K562 (cell line): Measurements from ENCODE around the gene FOSL1. TPM values are rescaled to one million over a fixed set of nuclear protein-coding genes. Genes with fewer than 3 reads are reported as not detected.

Source experiments
- ATAC-seq: fragments of 200-7000 bp; cut with Tn5 transposase; 3 replicates; pipeline ENCODE4 v1.9.1; 2020; ENCODE audit warnings: moderate library complexity
- BruUV-seq: library from RNA; stranded (reverse); fragments of 400-500 nt; replicated peaks from 2 replicates; lab custom pipeline; 2021; lab: Mats Ljungman, UMichigan
- CTCF ChIA-PET: fragments of 300-600 bp; formaldehyde crosslinking; extraction: SDS; loops from one replicate; lab custom pipeline; 2021; ENCODE audit warnings: low intra/inter-chr PET ratio; lab: Yijun Ruan, JAX
- POLR2A ChIA-PET: fragments of 300-600, 350-650 bp; sonication (Branson Sonifier 250); formaldehyde crosslinking; extraction: SDS; loops from one replicate; lab custom pipeline; 2021; ENCODE audit warnings: antibody characterized with exemption, inconsistent platforms; lab: Yijun Ruan, JAX
- DNase-seq, 4 experiments: peaks; one replicate each; pipeline versions ENCODE4 v3.0.0 to v3.0.0-alpha.2; 2011 to 2018; ENCODE audit warnings: low spot score in 3 of 4, mixed read lengths in 3 of 4; ENCODE audit errors: extremely low read depth in 1 of 4
- FAIRE-seq: peaks from 2 replicates; lab custom pipeline; 2011; peaks lifted over from hg19 to GRCh38; lab: Jason Lieb, UNC
- H2AFZ ChIP-seq: 2 replicates; pipeline ENCODE4 v1.6.0; 2011; ENCODE audit warnings: low read depth, low read length, control low read depth, inconsistent platforms
- H3K27ac ChIP-seq: fragments of 200-600 bp; 3 replicates; pipeline ENCODE4 v1.8.0; 2011; ENCODE audit warnings: low read depth, mild to moderate bottlenecking, control low read depth, inconsistent platforms, low read length, moderate library complexity, mixed read lengths; ENCODE audit errors: extremely low read depth
- H3K27me3 ChIP-seq, 2 experiments: fragments of 300-600 bp in 1 of 2; 2 replicates in 1 of 2; 3 replicates in 1 of 2; pipeline versions ENCODE4 v1.6.0 to v1.8.0; 2011; ENCODE audit warnings: inconsistent platforms in 2 of 2, low read length in 2 of 2, mild to moderate bottlenecking in 1 of 2, mixed read lengths in 1 of 2, moderate library complexity in 1 of 2; ENCODE audit not compliant: control insufficient read depth in 2 of 2, insufficient read depth in 2 of 2
- H3K36me3 ChIP-seq: fragments of 300-600 bp; 3 replicates; pipeline ENCODE4 v1.8.0; 2011; ENCODE audit warnings: mild to moderate bottlenecking, low read length, inconsistent platforms; ENCODE audit not compliant: control insufficient read depth, insufficient read depth
- H3K4me1 ChIP-seq, 2 experiments: fragments of 200-600 bp in 1 of 2; replicated peaks in 1 of 2; 2 replicates in 1 of 2; 3 replicates in 1 of 2; pipeline versions ENCODE4 v1.5.1 to v1.8.0; 2011; ENCODE audit warnings: inconsistent platforms in 2 of 2, low read length in 2 of 2, mild to moderate bottlenecking in 1 of 2, mixed read lengths in 1 of 2, moderate library complexity in 1 of 2; ENCODE audit not compliant: control insufficient read depth in 2 of 2, insufficient read depth in 2 of 2
- H3K4me2 ChIP-seq: 2 replicates; pipeline ENCODE4 v1.6.1; 2011; ENCODE audit warnings: low read length, control low read depth, inconsistent platforms, mixed read lengths; ENCODE audit not compliant: insufficient read depth
- H3K4me3 ChIP-seq: fragments of 200-600 bp; sonication (generic), shearing (Covaris generic); 2 replicates; pipeline ENCODE4 v1.5.1; 2016; ENCODE audit warnings: control low read depth, inconsistent platforms
- H3K79me2 ChIP-seq: fragments of 200-600 bp; 3 replicates; pipeline ENCODE4 v1.8.0; 2011; ENCODE audit warnings: low read length, inconsistent platforms; ENCODE audit not compliant: control insufficient read depth, insufficient read depth
- H3K9ac ChIP-seq, 2 experiments: 2 replicates each; pipeline versions ENCODE4 v1.6.0 to v1.6.1; 2011; ENCODE audit warnings: low read depth in 2 of 2, low read length in 2 of 2, control low read depth in 1 of 2, inconsistent platforms in 1 of 2, mild to moderate bottlenecking in 1 of 2, mixed read lengths in 1 of 2; ENCODE audit not compliant: insufficient read depth in 1 of 2
- H3K9me1 ChIP-seq: one replicate; pipeline ENCODE4 v1.6.0; 2011; ENCODE audit warnings: inconsistent platforms, mild to moderate bottlenecking, low read length, moderate library complexity; ENCODE audit not compliant: control insufficient read depth, insufficient read depth
- H3K9me3 ChIP-seq: replicated peaks from 2 replicates; pipeline ENCODE4 v1.5.1; 2011; ENCODE audit warnings: low read depth, low read length, inconsistent platforms; ENCODE audit not compliant: control insufficient read depth, insufficient read depth
- H4K20me1 ChIP-seq: replicated peaks from 2 replicates; pipeline ENCODE4 v1.6.1; 2011; ENCODE audit warnings: low read length, inconsistent platforms, mixed read lengths; ENCODE audit not compliant: control insufficient read depth, insufficient read depth
- ARNT ChIP-seq, 2 experiments: fragments of 450-650 bp; IDR thresholded peaks; 2 replicates each; pipeline ENCODE4 v1.6.1; 2016; ENCODE audit warnings: mild to moderate bottlenecking in 1 of 2
- CHD4 ChIP-seq: fragments of 200-600 bp; sonication (generic); IDR thresholded peaks from 3 replicates; pipeline ENCODE4 v1.6.1; 2012; ENCODE audit warnings: low read depth, mild to moderate bottlenecking, mixed read lengths, low read length, inconsistent platforms; ENCODE audit not compliant: insufficient read depth, insufficient replicate concordance, poor library complexity, severe bottlenecking
- CREB1 ChIP-seq, 2 experiments: sonication (generic) in 1 of 2; formaldehyde crosslinking in 1 of 2; IDR thresholded peaks; 2 replicates each; pipeline versions ENCODE4 v1.6.1 to v1.8.0; 2012 to 2022; ENCODE audit warnings: inconsistent platforms in 1 of 2, mild to moderate bottlenecking in 1 of 2, missing genetic modification reagents in 1 of 2, moderate library complexity in 1 of 2
- CREM ChIP-seq: IDR thresholded peaks from 2 replicates; pipeline ENCODE4 v1.6.1; 2014; ENCODE audit warnings: antibody characterized with exemption, low read depth
- CXXC5 ChIP-seq: fragments of 250-450 bp; sonication (Bioruptor Pico); IDR thresholded peaks from 2 replicates; pipeline ENCODE4 v1.8.0; 2022; ENCODE audit warnings: inconsistent platforms, mild to moderate bottlenecking, moderate library complexity
- FOXK2 ChIP-seq, 2 experiments: fragments of 450-650 bp; IDR thresholded peaks in 1 of 2; conservative IDR thresholded peaks in 1 of 2; 2 replicates each; pipeline ENCODE4 v1.6.1; 2016; ENCODE audit warnings: low read depth in 2 of 2, mild to moderate bottlenecking in 1 of 2
- FOXM1 ChIP-seq, 2 experiments: fragments of 450-650 bp in 1 of 2; sonication (generic) in 1 of 2; formaldehyde crosslinking in 1 of 2; IDR thresholded peaks; 2 replicates each; pipeline versions ENCODE4 v1.6.1 to v1.9.0; 2017 to 2022; ENCODE audit warnings: low read depth in 2 of 2, mild to moderate bottlenecking in 2 of 2, missing genetic modification reagents in 1 of 2, moderate library complexity in 1 of 2
- HEY1 ChIP-seq: fragments of 250-450 bp; sonication (Bioruptor Pico); IDR thresholded peaks from 2 replicates; pipeline ENCODE4 v1.5.0; 2020; ENCODE audit warnings: mild to moderate bottlenecking, moderate library complexity, borderline replicate concordance
- HOXB6 ChIP-seq: fragments of 250-450 bp; sonication (Bioruptor Pico); IDR thresholded peaks from 2 replicates; pipeline ENCODE4 v1.5.1; 2022; ENCODE audit warnings: mild to moderate bottlenecking, borderline replicate concordance
- MAZ ChIP-seq, 2 experiments: fragments of 450-650 bp in 1 of 2; sonication (generic) in 1 of 2; formaldehyde crosslinking; IDR thresholded peaks in 1 of 2; conservative IDR thresholded peaks in 1 of 2; 2 replicates each; pipeline versions ENCODE4 v1.4.0 to v1.5.0; 2020; ENCODE audit warnings: mild to moderate bottlenecking in 1 of 2, missing genetic modification reagents in 1 of 2
- NEUROD1 ChIP-seq: fragments of 150-350 bp; IDR thresholded peaks from 2 replicates; pipeline ENCODE4 v1.6.1; 2014; ENCODE audit warnings: borderline replicate concordance, low read length, low read depth; ENCODE audit not compliant: partially characterized antibody
- NR2C1 ChIP-seq, 2 experiments: fragments of 450-650 bp; IDR thresholded peaks; 2 replicates each; pipeline ENCODE4 v1.6.1; 2017; ENCODE audit warnings: mild to moderate bottlenecking in 2 of 2, antibody characterized with exemption in 1 of 2, inconsistent platforms in 1 of 2, missing compliant biosample characterization in 1 of 2, missing genetic modification characterization in 1 of 2
- PPARD ChIP-seq: fragments of 250-450 bp; sonication (Bioruptor Pico); IDR thresholded peaks from 2 replicates; pipeline ENCODE4 v1.8.0; 2022; ENCODE audit warnings: inconsistent platforms, mild to moderate bottlenecking, moderate library complexity
- SMARCE1 ChIP-seq: fragments of 450-650 bp; IDR thresholded peaks from 2 replicates; pipeline ENCODE4 v1.7.1; 2016; ENCODE audit warnings: mild to moderate bottlenecking
- TAF1 ChIP-seq: IDR thresholded peaks from 2 replicates; pipeline ENCODE4 v1.6.1; 2011; ENCODE audit warnings: mild to moderate bottlenecking, low read length, moderate library complexity; ENCODE audit not compliant: insufficient read depth, control insufficient read depth, severe bottlenecking; ENCODE audit errors: extremely low read depth
- TEAD1 ChIP-seq, 2 experiments: fragments of 450-650 bp in 1 of 2; sonication (generic) in 1 of 2; formaldehyde crosslinking; IDR thresholded peaks; 2 replicates each; pipeline versions ENCODE4 v1.4.0 to v1.8.0; 2020 to 2022; ENCODE audit warnings: mild to moderate bottlenecking in 2 of 2, missing genetic modification reagents in 1 of 2
- VEZF1 ChIP-seq: fragments of 200-800 bp; sonication (Bioruptor generic); IDR thresholded peaks from 2 replicates; pipeline ENCODE4 v1.6.1; 2017; ENCODE audit warnings: missing genetic modification characterization, missing compliant biosample characterization
- ZKSCAN8 ChIP-seq: fragments of 200-800 bp; sonication (Bioruptor generic); IDR thresholded peaks from 2 replicates; pipeline ENCODE4 v1.6.1; 2016; ENCODE audit warnings: missing genetic modification characterization, missing compliant biosample characterization
- ZNF354B ChIP-seq: fragments of 250-450 bp; sonication (Bioruptor Pico); IDR thresholded peaks from 2 replicates; pipeline ENCODE4 v1.4.0; 2020
- WGBS: fragments of 100-300 bp; shearing (Covaris generic); methylation state at CpG from one replicate; pipeline ENCODE4 v1.1.6; 2016; ENCODE audit warnings: low coverage, mixed read lengths; ENCODE audit not compliant: insufficient coverage; ENCODE audit errors: missing lambda C conversion rate; 5-methylcytosine and 5-hydroxymethylcytosine counted together
- in situ Hi-C: fragments of 300-500 bp; cut with MboI; formaldehyde crosslinking; loops from 4 replicates; pipeline ENCODE4 v1.15.0; 2018; ENCODE audit warnings: inconsistent platforms, mixed read lengths
- intact Hi-C: fragments of 100-400 bp; cut with micrococcal nuclease; formaldehyde crosslinking; loops from 2 replicates; pipeline ENCODE4 v1.14.2; 2022
- polyA plus RNA-seq, 8 experiments: library from polyadenylated mRNA; depleted of rRNA in 4 of 8; stranded (reverse) in 5 of 8; unstranded in 3 of 8; fragments of >200 nt; fragmentation: Nextera tagmentation in 2 of 8; fragmentation: Illumina TruSeq in 1 of 8; extraction: Ambion mirVana in 2 of 8; extraction: Trizol in 1 of 8; gene quantifications; 2 replicates each; pipeline versions ENCODE4 v1.2.1 to v1.2.3, GENCODE V29; 2011 to 2014; ENCODE audit warnings: inconsistent platforms in 1 of 8, missing spikeins in 1 of 8
- total RNA-seq, 7 experiments: library from RNA; depleted of rRNA in 6 of 7; stranded (reverse); fragments of >200 nt in 6 of 7; fragmentation: Illumina TruSeq in 2 of 7; extraction: Trizol in 2 of 7; gene quantifications; 2 replicates each; pipeline versions ENCODE4 v1.2.1 to v1.2.3, GENCODE V29; 2011 to 2021; ENCODE audit warnings: low replicate concordance in 1 of 7

Gene FOSL1
- total and polyA plus RNA-seq, 9 of the 15 experiments (the other 6 are each of a cell fraction or from before 2014, with no cell fraction given) = 3.5 to 39.6 (median 10.0) TPM

GRCh38 chr11:65903068-65903481, 2.9 kb upstream of the FOSL1 start:
- peaks cover 44 to 64% of the 10 kb centered on the region in 2 experiments for H3K4me1 ChIP-seq
- H3K27me3 ChIP-seq = no peaks in the 10 kb centered on the region
- H2AFZ ChIP-seq = peak overlapping the region; percentile 73
- no peak overlapping the region for H3K4me3 ChIP-seq
- intact Hi-C loops (loop anchor here (5.0 kb wide), 1 partner anchor 46 kb away; the partner anchor contains the start of gene CFL1), in situ Hi-C loops (no loop called here)
- POLR2A ChIA-PET = interaction anchor here (0.7 to 8.0 kb wide), 5 partner anchors 10 to 34 kb away, joined by 3 to 136 read pairs (median 3); partner anchors contain the start of genes CCDC85B and FIBP
- ATAC-seq (peak; percentile 8), DNase-seq (peak; percentile 53 to 78 (median 60)), FAIRE-seq (peak; percentile 64)
- WGBS = 0% methylated on average over 5 of the region's 5 CpGs
- H3K79me2 ChIP-seq = peaks cover 21% of the 10 kb centered on the region
- H4K20me1 ChIP-seq = peaks cover 4% of the 10 kb centered on the region; the same call in 1 of the 2 replicates
- peak overlapping the region; percentile 42 to 88; a peak in 3 of 4 replicates for H3K9ac ChIP-seq
- peaks cover 13% of the 10 kb centered on the region; the same call in 2 of the 3 replicates for H3K36me3 ChIP-seq
- H3K9me3 ChIP-seq = no peaks in the 10 kb centered on the region
- no peaks in the 10 kb centered on the region for H3K9me1 ChIP-seq
- peak overlapping the region; percentile 64 for H3K4me2 ChIP-seq
- CTCF ChIA-PET = no interaction called here
- H3K27ac ChIP-seq = peak overlapping the region; percentile 76
- no TSS peak for BruUV-seq
- TF ChIP-seq SMARCE1 (peak; percentile 66; the same call in 1 of the 2 replicates), FOXM1 (IDR thresholded peaks at IDR 0.05; ENCODE audit: low read depth) (0 out of 2 replicates have a peak, but pooled peaks have one; percentile 20), FOXM1 (CRISPR knock-in tag; IDR thresholded peaks at IDR 0.05; ENCODE audit: low read depth) (no peak), ZNF354B (CRISPR knock-in tag) (no peak), TEAD1 (CRISPR knock-in tag; IDR thresholded peaks at IDR 0.05) (peak; percentile 60 to 98), PPARD (CRISPR knock-in tag) (no peak), NEUROD1 (peak; percentile 41), CREM (peak; percentile 58; the same call in 1 of the 2 replicates), NR2C1 (IDR thresholded peaks at IDR 0.05) (peak; percentile 79), NR2C1 (tag; IDR thresholded peaks at IDR 0.05) (peak; percentile 77), ZKSCAN8 (CRISPR knock-in tag) (0 out of 2 replicates have a peak, but pooled peaks have one; percentile 61), ARNT (IDR thresholded peaks at IDR 0.05) (0 out of 4 replicates have a peak, but pooled peaks of 1 of the 2 experiments have one; percentile 33), CHD4 (no peak), CXXC5 (CRISPR knock-in tag) (0 out of 2 replicates have a peak, but pooled peaks have one; percentile 6), TAF1 (peak; percentile 45), FOXK2 (conservative IDR thresholded peaks at IDR 0.05 in 1 of 2, IDR thresholded peaks at IDR 0.05 in 1 of 2; ENCODE audit: low read depth in 2 of 2) (no peak), HOXB6 (CRISPR knock-in tag) (no peak), VEZF1 (CRISPR knock-in tag) (peak; percentile 44; the same call in 1 of the 2 replicates), MAZ (CRISPR knock-in tag; conservative IDR thresholded peaks at IDR 0.05 in 1 of 2, IDR thresholded peaks at IDR 0.05 in 1 of 2) (peak; percentile 50 to 76), HEY1 (CRISPR knock-in tag) (no peak), CREB1 (IDR thresholded peaks at IDR 0.05) (peak; percentile 21; the same call in 1 of the 2 replicates), CREB1 (CRISPR knock-in tag; IDR thresholded peaks at IDR 0.05) (peak; percentile 61; the same call in 1 of the 2 replicates)
